PFSK-1 (cell line): ENCODE data around the gene RILP.

Experiments
- FOXP2 ChIP-seq: optimal IDR thresholded peaks from 2 replicates; pipeline ENCODE3; 2011; ENCODE audit warnings: borderline replicate concordance, control low read depth, inconsistent platforms; ENCODE audit not compliant: insufficient read depth; ENCODE audit errors: extremely low read length, extremely low read depth
- POLR2AphosphoS5 ChIP-seq: IDR thresholded peaks from 2 replicates; pipeline ENCODE4 v1.6.1; 2012; ENCODE audit warnings: low read depth, mild to moderate bottlenecking, control low read depth, low read length, moderate library complexity
- SIN3A ChIP-seq: IDR thresholded peaks from 2 replicates; pipeline ENCODE4 v1.6.1; 2012; ENCODE audit warnings: mild to moderate bottlenecking, low read length, moderate library complexity, borderline replicate concordance; ENCODE audit not compliant: insufficient read depth
- TAF1 ChIP-seq: IDR thresholded peaks from 2 replicates; pipeline ENCODE4 v1.6.1; 2012; ENCODE audit warnings: low read length, control low read depth, borderline replicate concordance; ENCODE audit not compliant: insufficient read depth
- TF ChIP-seq, protein P1 (sequence below), 2 experiments: IDR thresholded peaks; 2 replicates each; pipeline versions ENCODE4 v1.6.1 to v1.8.0; 2011 to 2012; ENCODE audit warnings: low read depth in 2 of 2, low read length in 2 of 2, control low read depth in 1 of 2, inconsistent platforms in 1 of 2, mild to moderate bottlenecking in 1 of 2, moderate library complexity in 1 of 2; ENCODE audit not compliant: insufficient read depth in 1 of 2

Gene RILP

DNA sequence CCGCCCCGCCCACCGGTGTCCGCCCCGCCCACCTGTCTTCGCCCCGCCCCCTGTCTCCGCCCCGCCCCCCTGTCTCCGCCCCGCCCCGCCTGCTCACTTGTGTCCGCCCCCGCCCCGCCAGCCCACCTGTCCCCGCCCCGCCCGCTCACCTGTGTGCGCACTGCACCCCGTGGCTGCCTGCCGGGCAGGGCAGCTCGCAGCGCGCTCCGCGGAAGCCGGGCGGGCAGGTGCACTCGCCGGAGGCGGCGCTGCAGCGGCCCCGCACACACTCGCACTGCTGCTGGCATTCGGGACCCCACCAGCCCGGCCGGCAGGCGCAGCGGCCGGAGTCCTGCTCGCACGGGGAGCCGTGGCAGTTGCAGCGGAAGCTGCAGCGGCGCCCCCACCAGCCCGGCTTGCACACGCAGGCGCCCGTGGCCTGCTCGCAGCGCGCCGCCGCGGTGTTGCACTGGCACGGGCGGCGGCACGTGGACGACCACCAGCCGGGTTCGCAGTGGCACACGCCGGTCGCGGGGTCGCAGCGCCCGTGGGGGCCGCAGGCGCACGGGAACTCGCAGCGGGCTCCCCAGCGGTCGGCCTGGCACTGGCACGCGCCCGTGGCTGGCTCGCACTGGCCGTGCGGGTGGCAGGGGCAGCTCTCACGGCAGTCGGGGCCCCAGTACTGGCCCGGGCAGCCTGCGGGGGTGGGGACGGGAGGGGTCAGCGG, 6.2 kb downstream of the RILP start:
- TF ChIP-seq FOXP2, result no peak
- TF ChIP-seq POLR2AphosphoS5, result no peak; the same call in 1 of the 2 replicates

DNA sequence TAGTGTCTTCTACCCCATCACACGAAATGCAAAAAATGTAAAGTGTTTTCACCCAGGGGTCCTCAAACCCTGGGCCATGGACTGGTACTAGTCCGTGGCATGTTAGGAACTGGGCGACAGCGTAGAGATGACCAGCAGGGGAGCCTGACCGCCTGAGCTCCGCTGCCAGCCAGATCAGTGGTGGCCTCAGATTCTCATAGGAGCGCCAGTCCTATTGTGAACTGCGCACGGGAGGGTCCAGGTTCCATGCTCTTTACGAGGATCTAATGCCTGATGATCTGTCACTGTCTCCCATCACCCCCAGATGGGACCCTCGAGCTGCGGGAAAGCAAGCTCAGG, 8.6 kb downstream of the RILP start:
- no peak for TF ChIP-seq SIN3A
- TF ChIP-seq FOXP2, result no peak
- TF ChIP-seq, protein P1, sequence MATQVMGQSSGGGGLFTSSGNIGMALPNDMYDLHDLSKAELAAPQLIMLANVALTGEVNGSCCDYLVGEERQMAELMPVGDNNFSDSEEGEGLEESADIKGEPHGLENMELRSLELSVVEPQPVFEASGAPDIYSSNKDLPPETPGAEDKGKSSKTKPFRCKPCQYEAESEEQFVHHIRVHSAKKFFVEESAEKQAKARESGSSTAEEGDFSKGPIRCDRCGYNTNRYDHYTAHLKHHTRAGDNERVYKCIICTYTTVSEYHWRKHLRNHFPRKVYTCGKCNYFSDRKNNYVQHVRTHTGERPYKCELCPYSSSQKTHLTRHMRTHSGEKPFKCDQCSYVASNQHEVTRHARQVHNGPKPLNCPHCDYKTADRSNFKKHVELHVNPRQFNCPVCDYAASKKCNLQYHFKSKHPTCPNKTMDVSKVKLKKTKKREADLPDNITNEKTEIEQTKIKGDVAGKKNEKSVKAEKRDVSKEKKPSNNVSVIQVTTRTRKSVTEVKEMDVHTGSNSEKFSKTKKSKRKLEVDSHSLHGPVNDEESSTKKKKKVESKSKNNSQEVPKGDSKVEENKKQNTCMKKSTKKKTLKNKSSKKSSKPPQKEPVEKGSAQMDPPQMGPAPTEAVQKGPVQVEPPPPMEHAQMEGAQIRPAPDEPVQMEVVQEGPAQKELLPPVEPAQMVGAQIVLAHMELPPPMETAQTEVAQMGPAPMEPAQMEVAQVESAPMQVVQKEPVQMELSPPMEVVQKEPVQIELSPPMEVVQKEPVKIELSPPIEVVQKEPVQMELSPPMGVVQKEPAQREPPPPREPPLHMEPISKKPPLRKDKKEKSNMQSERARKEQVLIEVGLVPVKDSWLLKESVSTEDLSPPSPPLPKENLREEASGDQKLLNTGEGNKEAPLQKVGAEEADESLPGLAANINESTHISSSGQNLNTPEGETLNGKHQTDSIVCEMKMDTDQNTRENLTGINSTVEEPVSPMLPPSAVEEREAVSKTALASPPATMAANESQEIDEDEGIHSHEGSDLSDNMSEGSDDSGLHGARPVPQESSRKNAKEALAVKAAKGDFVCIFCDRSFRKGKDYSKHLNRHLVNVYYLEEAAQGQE (IDR thresholded peaks at IDR 0.05; ENCODE audit: insufficient read depth in 1 of 2, low read depth in 2 of 2, low read length in 2 of 2), result no peak
- no peak for TF ChIP-seq TAF1
- no peak for TF ChIP-seq POLR2AphosphoS5

DNA sequence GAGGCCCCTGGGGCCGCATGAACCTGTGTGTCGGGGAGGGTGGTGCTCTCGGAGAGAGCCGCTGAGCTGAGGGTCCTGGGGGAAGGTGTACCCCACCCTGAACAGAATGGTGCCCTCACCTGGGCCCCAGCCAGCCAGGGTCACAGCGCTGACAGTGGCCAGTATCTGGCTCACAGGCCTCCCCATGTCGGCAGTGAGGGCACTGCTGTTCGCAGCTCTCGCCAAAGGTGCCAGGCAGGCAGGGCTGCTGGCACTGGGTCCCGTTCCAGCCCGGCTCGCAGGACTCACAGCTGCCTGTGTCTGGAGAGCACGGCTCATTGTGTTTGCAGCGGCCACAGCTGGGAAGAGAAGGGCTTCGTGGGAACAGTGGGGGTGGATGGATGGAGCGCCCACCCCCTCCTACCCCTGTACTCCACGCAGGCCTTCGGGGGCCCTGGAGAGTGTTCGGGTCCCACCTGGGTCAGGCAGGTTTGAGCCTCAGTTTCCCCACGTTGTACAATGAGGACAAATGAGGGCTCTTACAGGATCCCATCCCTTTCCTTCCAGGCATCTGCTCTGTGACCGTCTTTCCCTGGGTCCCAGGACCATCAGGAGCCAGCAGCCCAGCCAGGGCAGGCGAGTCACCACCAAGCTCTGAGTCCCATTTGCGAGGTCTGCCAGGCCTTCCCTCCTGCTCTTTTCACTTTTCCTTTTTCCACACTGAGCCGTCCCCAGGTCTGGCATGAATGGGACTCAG, 9.2 kb downstream of the RILP start:
- TF ChIP-seq, protein P1 (IDR thresholded peaks at IDR 0.05; ENCODE audit: insufficient read depth in 1 of 2, low read depth in 2 of 2, low read length in 2 of 2), result no peak
- TF ChIP-seq TAF1, result no peak
- no peak for TF ChIP-seq SIN3A
- no peak for TF ChIP-seq POLR2AphosphoS5

DNA sequence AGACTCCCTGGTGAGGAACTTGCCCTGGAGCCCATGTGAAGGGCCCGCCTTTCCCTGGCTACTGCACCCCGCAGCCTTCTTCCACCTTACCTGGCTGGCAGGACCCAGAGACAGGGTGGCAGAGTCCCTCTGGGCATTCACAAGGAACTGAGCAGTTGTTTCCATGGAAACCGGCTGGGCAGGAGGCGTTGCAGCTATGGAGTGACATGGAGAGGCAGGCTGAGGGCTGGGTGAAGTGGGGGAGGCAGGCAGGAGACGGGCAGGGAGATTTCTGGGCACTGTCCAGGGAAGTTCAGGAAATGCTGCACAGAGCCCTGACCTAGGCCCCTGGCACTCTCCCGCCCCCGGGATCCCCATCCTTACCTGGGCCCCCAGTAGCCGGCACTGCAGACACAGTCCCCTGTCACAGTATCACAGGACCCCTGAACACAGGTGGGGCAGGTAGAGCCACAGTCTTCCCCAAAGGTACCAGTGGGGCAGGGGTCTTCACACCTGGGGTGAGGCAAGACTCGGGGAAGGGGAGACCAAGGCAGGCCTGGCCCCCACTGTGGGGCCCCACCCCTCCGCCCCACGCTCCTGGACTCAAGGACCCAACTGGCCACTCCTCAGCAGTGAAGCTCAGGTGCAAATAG, 10.0 kb downstream of the RILP start:
- TF ChIP-seq TAF1, result no peak
- TF ChIP-seq POLR2AphosphoS5, result no peak
- TF ChIP-seq, protein P1 (IDR thresholded peaks at IDR 0.05; ENCODE audit: insufficient read depth in 1 of 2, low read depth in 2 of 2, low read length in 2 of 2), result no peak
- no peak for TF ChIP-seq SIN3A
- no peak for TF ChIP-seq FOXP2

DNA sequence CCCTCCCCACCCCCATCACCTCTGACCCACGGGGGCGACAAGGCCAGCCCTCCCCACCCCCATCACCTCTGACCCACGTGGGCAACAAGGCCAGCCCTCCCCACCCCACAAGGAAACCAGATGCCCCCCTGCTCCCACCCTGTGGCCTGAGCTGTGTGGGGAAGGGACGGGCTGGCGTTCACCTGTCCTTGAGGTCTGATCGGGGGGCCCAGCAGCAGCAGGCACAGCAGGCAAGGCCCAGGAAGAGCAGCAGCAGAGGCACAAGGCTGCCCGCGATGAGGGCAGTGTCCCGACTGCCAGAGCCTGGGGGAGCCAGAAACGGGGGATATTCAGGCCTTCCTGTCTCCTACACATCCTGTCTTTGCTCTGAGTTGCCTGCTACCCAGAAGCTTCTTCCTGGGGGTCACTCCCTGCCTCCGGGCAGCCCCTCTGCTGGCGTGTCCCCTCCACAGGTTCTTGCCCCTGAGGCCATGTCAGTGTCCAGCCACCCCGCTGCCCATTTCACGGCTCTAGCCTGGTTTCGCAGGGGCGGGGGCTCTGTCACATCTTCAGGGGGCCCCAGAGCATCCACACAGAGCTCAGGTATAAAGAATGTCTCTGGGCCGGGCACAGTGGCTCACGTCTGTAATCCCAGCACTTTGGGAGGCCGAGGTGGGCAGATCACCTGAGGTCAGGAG, 10.9 kb downstream of the RILP start:
- no peak for TF ChIP-seq SIN3A
- no peak for TF ChIP-seq FOXP2
- TF ChIP-seq, protein P1 (IDR thresholded peaks at IDR 0.05; ENCODE audit: insufficient read depth in 1 of 2, low read depth in 2 of 2, low read length in 2 of 2), result no peak
- no peak for TF ChIP-seq TAF1
- no peak for TF ChIP-seq POLR2AphosphoS5
